HFFc6 (cell line): ENCODE measurements around the gene SPINK6. TPM values are rescaled to one million over a fixed set of nuclear protein-coding genes. Genes with fewer than 3 reads are reported as not detected.

ENCODE experiments used
- DNase-seq: peaks from one replicate; pipeline ENCODE4 v3.0.0-alpha.2; 2018
- H3K27ac Mint-ChIP-seq: 2 replicates; pipeline ENCODE4 v1.8.0; 2020; ENCODE audit warnings: mild to moderate bottlenecking, mixed read lengths
- H3K27me3 Mint-ChIP-seq: 2 replicates; pipeline ENCODE4 v1.8.0; 2021; ENCODE audit warnings: mild to moderate bottlenecking, moderate library complexity, mixed read lengths; ENCODE audit not compliant: insufficient read depth
- H3K36me3 Mint-ChIP-seq: 2 replicates; pipeline ENCODE4 v1.8.0; 2021; ENCODE audit warnings: low read depth, mixed read lengths
- H3K4me1 Mint-ChIP-seq: 2 replicates; pipeline ENCODE4 v1.8.0; 2020; ENCODE audit warnings: low read depth, mixed read lengths
- H3K4me3 Mint-ChIP-seq: 2 replicates; pipeline ENCODE4 v1.8.0; 2020; ENCODE audit warnings: mild to moderate bottlenecking, moderate library complexity, mixed read lengths
- H3K9me3 Mint-ChIP-seq: 2 replicates; pipeline ENCODE4 v1.8.0; 2020; ENCODE audit warnings: mild to moderate bottlenecking, mixed read lengths
- total RNA-seq, 6 experiments: library from RNA; stranded (reverse); fragmentation: NEBNext Ultra II Directional; extraction: Animal tissue kit (Norgen Biotek cat#: 25700); gene quantifications; 2 replicates in 1 of 6; 3 replicates in 5 of 6; pipeline ENCODE4 v1.2.3, GENCODE V29; 2021
- TF ChIP-seq, protein P1 (sequence below): fragments of 200-600 bp; sonication (generic); IDR thresholded peaks from 2 replicates; pipeline ENCODE4 v1.5.0; 2021; ENCODE audit warnings: antibody characterized with exemption, mild to moderate bottlenecking

Gene SPINK6
- total RNA-seq, 6 experiments from 2014 or later = not detected

DNA sequence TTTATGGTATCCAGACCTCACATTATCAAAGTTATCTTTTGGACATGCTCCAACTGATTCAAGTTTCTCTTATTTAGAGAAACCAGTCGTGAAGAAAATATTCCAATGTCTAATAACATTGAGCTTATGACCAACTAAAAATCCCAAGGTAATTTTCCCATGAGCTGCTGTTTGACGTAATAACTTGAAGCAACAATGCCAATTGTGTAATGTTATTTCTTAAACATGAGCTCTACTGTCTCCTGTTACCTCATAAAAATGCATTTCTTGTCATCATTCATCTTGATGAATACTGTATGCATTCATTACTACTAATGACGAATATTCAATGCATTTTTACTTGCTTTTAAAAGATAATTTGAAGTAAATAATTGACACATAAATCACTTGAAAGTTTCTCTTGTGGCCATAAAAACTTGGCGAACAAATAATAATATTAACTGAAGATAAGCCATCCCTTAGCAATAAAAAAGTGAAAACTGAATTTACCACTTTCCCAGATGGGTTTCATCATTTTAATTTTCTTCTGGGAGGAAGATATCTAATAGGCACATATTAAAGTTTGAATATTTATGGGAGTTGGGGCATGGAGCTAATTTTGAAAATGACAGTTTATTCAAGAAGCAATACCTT is 35.1 kb downstream of the SPINK6 start:
- Mint-ChIP-seq H3K4me3 (no peak overlapping the region), H3K4me1 (no peaks in the 10 kb centered on the region), H3K27ac (no peak overlapping the region), H3K9me3 (peaks cover 5% of the 10 kb centered on the region), H3K36me3 (no peaks in the 10 kb centered on the region), H3K27me3 (no peaks in the 10 kb centered on the region; the same call in 1 of the 2 replicates)
- no peak for DNase-seq
- TF ChIP-seq, protein P1, sequence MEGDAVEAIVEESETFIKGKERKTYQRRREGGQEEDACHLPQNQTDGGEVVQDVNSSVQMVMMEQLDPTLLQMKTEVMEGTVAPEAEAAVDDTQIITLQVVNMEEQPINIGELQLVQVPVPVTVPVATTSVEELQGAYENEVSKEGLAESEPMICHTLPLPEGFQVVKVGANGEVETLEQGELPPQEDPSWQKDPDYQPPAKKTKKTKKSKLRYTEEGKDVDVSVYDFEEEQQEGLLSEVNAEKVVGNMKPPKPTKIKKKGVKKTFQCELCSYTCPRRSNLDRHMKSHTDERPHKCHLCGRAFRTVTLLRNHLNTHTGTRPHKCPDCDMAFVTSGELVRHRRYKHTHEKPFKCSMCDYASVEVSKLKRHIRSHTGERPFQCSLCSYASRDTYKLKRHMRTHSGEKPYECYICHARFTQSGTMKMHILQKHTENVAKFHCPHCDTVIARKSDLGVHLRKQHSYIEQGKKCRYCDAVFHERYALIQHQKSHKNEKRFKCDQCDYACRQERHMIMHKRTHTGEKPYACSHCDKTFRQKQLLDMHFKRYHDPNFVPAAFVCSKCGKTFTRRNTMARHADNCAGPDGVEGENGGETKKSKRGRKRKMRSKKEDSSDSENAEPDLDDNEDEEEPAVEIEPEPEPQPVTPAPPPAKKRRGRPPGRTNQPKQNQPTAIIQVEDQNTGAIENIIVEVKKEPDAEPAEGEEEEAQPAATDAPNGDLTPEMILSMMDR = no peak

GRCh38 chr5:148238418-148238794 is 35.6 kb downstream of the SPINK6 start, which contains the start of gene MARCOL:
Gene MARCOL (plus strand): TSS chr5:148238525. CDS start chr5:148238598, 73 bp downstream.
- DNase-seq = no peak

DNA sequence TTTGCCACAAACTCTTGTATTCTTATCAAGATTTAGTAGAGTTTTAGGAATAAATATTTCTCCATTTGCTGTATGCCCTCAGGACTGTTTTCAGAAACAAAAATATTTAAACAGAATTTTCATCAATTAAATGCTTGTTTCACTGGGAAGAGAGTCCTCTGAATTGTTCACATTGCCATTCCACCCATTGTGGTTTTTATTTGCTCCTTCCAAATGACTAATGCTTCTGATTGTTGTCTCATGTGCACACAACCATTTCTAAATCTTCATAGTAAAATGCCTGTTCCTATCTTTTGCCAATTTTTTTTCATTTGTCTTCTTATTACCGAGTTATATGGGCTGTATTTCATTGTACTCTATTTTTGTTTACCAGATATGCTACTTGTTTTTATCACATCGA is 46.1 kb downstream of the SPINK6 start:
- Mint-ChIP-seq H3K27ac (no peak overlapping the region), H3K4me1 (no peaks in the 10 kb centered on the region), H3K9me3 (peaks cover 22% of the 10 kb centered on the region), H3K4me3 (no peak overlapping the region), H3K27me3 (peaks cover 2% of the 10 kb centered on the region; the same call in 1 of the 2 replicates), H3K36me3 (no peaks in the 10 kb centered on the region)
- TF ChIP-seq, protein P1 = no peak
- no peak for DNase-seq

More at GRCh38 chr5:148238418-148238794, 35.6 kb downstream of the SPINK6 start, which contains the start of gene MARCOL:
- Mint-ChIP-seq H3K36me3 (no peaks in the 10 kb centered on the region), H3K27me3 (no peaks in the 10 kb centered on the region; the same call in 1 of the 2 replicates), H3K4me3 (no peak within 1 kb of the TSS), H3K27ac (no peak within 1 kb of the TSS), H3K4me1 (no peaks in the 10 kb centered on the region), H3K9me3 (peaks cover 9% of the 10 kb centered on the region)
- TF ChIP-seq, protein P1 = no peak

DNA sequence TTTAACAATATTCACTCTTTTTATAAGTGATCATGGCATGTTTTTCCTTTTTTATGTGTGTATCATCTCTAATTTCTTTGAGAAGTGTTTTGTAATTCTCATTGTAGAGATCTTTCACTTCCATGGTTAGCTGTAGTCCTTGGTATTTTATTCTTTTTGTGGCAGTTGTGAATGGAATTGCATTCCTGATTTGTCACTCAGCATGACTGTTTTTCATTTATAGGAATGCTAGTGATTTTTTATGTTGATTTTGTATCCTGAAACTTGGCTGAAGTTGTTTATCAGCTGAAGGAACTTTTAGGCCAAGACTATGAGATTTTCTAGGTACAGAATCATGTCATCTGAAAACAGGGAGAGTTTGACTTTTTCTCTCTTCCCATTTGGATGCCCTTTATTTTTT is 52.6 kb downstream of the SPINK6 start:
- H3K9me3 Mint-ChIP-seq = peaks cover 42% of the 10 kb centered on the region
- H3K4me3 Mint-ChIP-seq = no peak overlapping the region
- H3K36me3 Mint-ChIP-seq = no peaks in the 10 kb centered on the region
- H3K4me1 Mint-ChIP-seq = no peaks in the 10 kb centered on the region
- no peak overlapping the region for H3K27ac Mint-ChIP-seq
- H3K27me3 Mint-ChIP-seq = no peaks in the 10 kb centered on the region
- TF ChIP-seq, protein P1 = no peak
- no peak for DNase-seq

DNA sequence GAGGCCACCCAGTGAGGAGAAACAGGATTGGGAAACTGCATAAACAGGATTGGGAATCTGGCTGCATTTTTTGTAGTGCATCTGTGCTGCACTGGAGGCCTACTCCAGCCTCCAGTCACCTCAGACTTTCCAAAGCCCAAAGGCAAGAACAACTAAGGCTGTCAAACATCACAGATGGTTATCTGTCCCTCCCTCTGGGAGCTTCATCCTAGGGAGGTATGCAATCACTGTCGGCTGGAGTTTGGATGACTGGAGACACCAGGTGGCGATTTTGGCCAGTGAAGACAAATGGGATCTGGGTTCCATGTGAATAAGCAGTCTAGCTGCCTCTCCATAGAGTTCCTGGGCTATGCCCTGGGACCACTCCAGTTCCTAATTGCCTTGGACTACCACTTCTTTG is 56.4 kb downstream of the SPINK6 start:
- TF ChIP-seq, protein P1 = no peak
- Mint-ChIP-seq H3K36me3 (no peaks in the 10 kb centered on the region), H3K4me3 (no peak overlapping the region), H3K4me1 (no peaks in the 10 kb centered on the region), H3K27ac (no peak overlapping the region), H3K9me3 (peaks cover 58% of the 10 kb centered on the region), H3K27me3 (no peaks in the 10 kb centered on the region; the same call in 1 of the 2 replicates)
- DNase-seq = no peak
